DND-41 (cell line): ENCODE measurements around the gene GPR107.

Experiments
- EZH2 ChIP-seq: IDR thresholded peaks from 3 replicates; pipeline ENCODE4 v1.6.1; 2012; ENCODE audit warnings: borderline replicate concordance, low read depth, mild to moderate bottlenecking, moderate library complexity, low read length, inconsistent platforms; ENCODE audit not compliant: severe bottlenecking
- TF ChIP-seq, protein P1 (sequence below): IDR thresholded peaks from 2 replicates; pipeline ENCODE4 v1.5.1; 2012; ENCODE audit warnings: borderline replicate concordance, low read length, moderate library complexity, mild to moderate bottlenecking; ENCODE audit not compliant: poor library complexity, severe bottlenecking; ENCODE audit errors: extremely low read depth

DNA sequence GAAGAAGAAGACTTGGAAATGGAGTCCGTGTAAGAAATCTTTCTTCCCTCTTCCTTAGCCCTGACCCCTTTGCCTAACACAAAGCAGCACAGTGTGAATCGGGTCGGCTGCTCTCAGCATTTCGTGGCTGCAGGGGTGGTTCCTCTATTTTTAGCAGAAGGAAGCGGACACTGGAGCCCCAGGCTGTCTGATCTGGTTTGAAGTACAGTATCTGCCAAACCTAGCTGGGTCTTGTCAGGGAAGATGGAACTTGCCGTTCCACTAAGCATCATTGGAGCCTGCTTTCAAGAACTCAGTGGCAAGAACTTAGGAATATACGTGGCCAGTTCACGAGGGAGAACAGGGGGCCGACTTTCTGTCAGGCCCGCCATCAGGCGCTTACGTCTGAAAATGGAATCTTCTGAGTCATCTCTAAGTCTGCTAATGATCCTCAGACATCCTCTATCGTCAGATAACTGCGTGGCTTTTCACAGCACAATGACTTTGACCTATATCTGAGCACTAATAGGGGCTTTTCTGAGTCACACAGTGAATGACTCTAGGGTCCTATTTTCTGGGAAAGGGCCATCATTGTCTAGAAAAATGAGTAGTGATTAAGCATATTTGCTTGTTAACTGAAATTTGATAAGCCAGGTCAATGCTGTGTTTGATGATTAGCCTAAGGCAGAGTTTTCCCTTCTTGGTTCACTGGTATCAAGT, 75.2 kb downstream of the GPR107 start:
- TF ChIP-seq, protein P1, sequence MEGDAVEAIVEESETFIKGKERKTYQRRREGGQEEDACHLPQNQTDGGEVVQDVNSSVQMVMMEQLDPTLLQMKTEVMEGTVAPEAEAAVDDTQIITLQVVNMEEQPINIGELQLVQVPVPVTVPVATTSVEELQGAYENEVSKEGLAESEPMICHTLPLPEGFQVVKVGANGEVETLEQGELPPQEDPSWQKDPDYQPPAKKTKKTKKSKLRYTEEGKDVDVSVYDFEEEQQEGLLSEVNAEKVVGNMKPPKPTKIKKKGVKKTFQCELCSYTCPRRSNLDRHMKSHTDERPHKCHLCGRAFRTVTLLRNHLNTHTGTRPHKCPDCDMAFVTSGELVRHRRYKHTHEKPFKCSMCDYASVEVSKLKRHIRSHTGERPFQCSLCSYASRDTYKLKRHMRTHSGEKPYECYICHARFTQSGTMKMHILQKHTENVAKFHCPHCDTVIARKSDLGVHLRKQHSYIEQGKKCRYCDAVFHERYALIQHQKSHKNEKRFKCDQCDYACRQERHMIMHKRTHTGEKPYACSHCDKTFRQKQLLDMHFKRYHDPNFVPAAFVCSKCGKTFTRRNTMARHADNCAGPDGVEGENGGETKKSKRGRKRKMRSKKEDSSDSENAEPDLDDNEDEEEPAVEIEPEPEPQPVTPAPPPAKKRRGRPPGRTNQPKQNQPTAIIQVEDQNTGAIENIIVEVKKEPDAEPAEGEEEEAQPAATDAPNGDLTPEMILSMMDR, result no peak
- no peak for TF ChIP-seq EZH2
